Measurements from ENCODE around the gene ZCCHC24. TPM values are rescaled to one million over a fixed set of nuclear protein-coding genes. Genes with fewer than 3 reads are reported as not detected.

Gene ZCCHC24
- total and polyA plus RNA-seq, 5 donors from 2014 or later: 0.25 to 1.8 (median 0.76) TPM

GRCh38 chr10:79433324-79434222, 11.9 kb downstream of the ZCCHC24 start:
- no peaks in the 10 kb centered on the region for H3K36me3 Mint-ChIP-seq
- no peaks in the 10 kb centered on the region for H3K27me3 Mint-ChIP-seq
- H3K36me3 ChIP-seq (ENCODE audit: control insufficient read depth, insufficient read depth, low read length): no peaks in the 10 kb centered on the region
- no peak for ATAC-seq (ENCODE audit: low read depth in 2 of 2)
- H3K27ac Mint-ChIP-seq: no peak overlapping the region
- no peak for DNase-seq
- H3K4me1 Mint-ChIP-seq: peaks cover 0 to 2% (median 0%) of the 10 kb centered on the region in 4 donors
- no peak overlapping the region for H3K4me3 ChIP-seq (ENCODE audit: low read depth, low read length)
- no peak overlapping the region for H3K4me3 Mint-ChIP-seq
- no peaks in the 10 kb centered on the region for H3K9me3 Mint-ChIP-seq
- no peaks in the 10 kb centered on the region for H3K27me3 ChIP-seq (ENCODE audit: control insufficient read depth, insufficient read depth, low read length)
- H3K9me3 ChIP-seq (ENCODE audit: control insufficient read depth in 2 of 2, low read length in 2 of 2): no peaks in the 10 kb centered on the region
- no peaks in the 10 kb centered on the region for H3K4me1 ChIP-seq (ENCODE audit: control insufficient read depth, insufficient read depth, low read length, poor library complexity, severe bottlenecking)
- no peak overlapping the region for H3K27ac ChIP-seq (ENCODE audit: insufficient read depth, low read length, poor library complexity, severe bottlenecking)

- ATAC-seq (ENCODE audit: low read depth in 2 of 2): no peak
- H3K27ac ChIP-seq (ENCODE audit: insufficient read depth, low read length, poor library complexity, severe bottlenecking): no peak overlapping the region
- no peaks in the 10 kb centered on the region for H3K36me3 ChIP-seq (ENCODE audit: control insufficient read depth, insufficient read depth, low read length)
- no peaks in the 10 kb centered on the region for H3K27me3 ChIP-seq (ENCODE audit: control insufficient read depth, insufficient read depth, low read length)
- H3K9me3 ChIP-seq (ENCODE audit: control insufficient read depth in 2 of 2, low read length in 2 of 2): no peaks in the 10 kb centered on the region
- Mint-ChIP-seq H3K36me3 (peaks cover 4% of the 10 kb centered on the region), H3K27me3 (peaks cover 4% of the 10 kb centered on the region), H3K27ac (no peak overlapping the region), H3K4me3 (no peak overlapping the region), H3K4me1 (peaks cover 0 to 2% (median 0%) of the 10 kb centered on the region in 4 donors), H3K9me3 (no peaks in the 10 kb centered on the region)
- H3K4me1 ChIP-seq (ENCODE audit: control insufficient read depth, insufficient read depth, low read length, poor library complexity, severe bottlenecking): no peaks in the 10 kb centered on the region
- no peak for DNase-seq
- no peak overlapping the region for H3K4me3 ChIP-seq (ENCODE audit: low read depth, low read length)
Measured at GRCh38 chr10:79431891-79432831, 13.3 kb downstream of the ZCCHC24 start.

GRCh38 chr10:79431428-79431827, 14.0 kb downstream of the ZCCHC24 start:
- no peak for DNase-seq
- no peaks in the 10 kb centered on the region for H3K9me3 ChIP-seq (ENCODE audit: control insufficient read depth in 2 of 2, low read length in 2 of 2)
- H3K27ac ChIP-seq (ENCODE audit: insufficient read depth, low read length, poor library complexity, severe bottlenecking): no peak overlapping the region
- H3K36me3 ChIP-seq (ENCODE audit: control insufficient read depth, insufficient read depth, low read length): no peaks in the 10 kb centered on the region
- H3K4me3 ChIP-seq (ENCODE audit: low read depth, low read length): no peak overlapping the region
- no peak for ATAC-seq (ENCODE audit: low read depth in 2 of 2)
- Mint-ChIP-seq H3K4me3 (no peak overlapping the region), H3K4me1 (peaks cover 0 to 2% (median 0%) of the 10 kb centered on the region in 4 donors), H3K36me3 (peaks cover 4% of the 10 kb centered on the region), H3K27ac (no peak overlapping the region), H3K27me3 (peaks cover 4% of the 10 kb centered on the region), H3K9me3 (no peaks in the 10 kb centered on the region)
- no peaks in the 10 kb centered on the region for H3K4me1 ChIP-seq (ENCODE audit: control insufficient read depth, insufficient read depth, low read length, poor library complexity, severe bottlenecking)
- H3K27me3 ChIP-seq (ENCODE audit: control insufficient read depth, insufficient read depth, low read length): no peaks in the 10 kb centered on the region

DNA sequence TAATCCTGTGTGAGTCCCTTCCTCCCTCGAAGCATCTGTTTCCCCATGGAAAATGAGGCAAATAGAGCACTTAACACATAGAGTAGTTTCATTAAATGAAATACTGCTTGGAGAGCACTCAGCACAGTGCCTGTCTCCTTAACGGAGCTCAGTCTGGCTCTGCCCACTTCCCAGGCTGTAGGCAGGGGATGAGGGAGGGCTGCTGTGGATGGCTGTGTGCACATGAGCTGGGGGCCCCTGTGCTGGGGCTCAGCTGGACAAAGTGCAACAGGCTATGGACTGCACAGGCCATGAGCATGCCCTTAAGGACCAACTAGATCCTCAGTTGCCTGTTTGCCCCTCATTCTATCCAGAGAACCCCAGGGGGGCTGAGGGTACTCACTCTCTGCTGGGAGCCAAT, 14.5 kb downstream of the ZCCHC24 start:
- Histone ChIP-seq H3K36me3 (ENCODE audit: control insufficient read depth, insufficient read depth, low read length) (no peaks in the 10 kb centered on the region), H3K4me1 (ENCODE audit: control insufficient read depth, insufficient read depth, low read length, poor library complexity, severe bottlenecking) (no peaks in the 10 kb centered on the region), H3K4me3 (ENCODE audit: low read depth, low read length) (no peak overlapping the region), H3K9me3 (ENCODE audit: control insufficient read depth in 2 of 2, low read length in 2 of 2) (no peaks in the 10 kb centered on the region), H3K27me3 (ENCODE audit: control insufficient read depth, insufficient read depth, low read length) (no peaks in the 10 kb centered on the region), H3K27ac (ENCODE audit: insufficient read depth, low read length, poor library complexity, severe bottlenecking) (no peak overlapping the region)
- ATAC-seq (ENCODE audit: low read depth in 2 of 2) (no peak), DNase-seq (no peak)
- Mint-ChIP-seq H3K9me3 (no peaks in the 10 kb centered on the region), H3K4me3 (no peak overlapping the region), H3K27ac (no peak overlapping the region), H3K4me1 (peaks cover 0 to 2% (median 0%) of the 10 kb centered on the region in 4 donors), H3K27me3 (peaks cover 4% of the 10 kb centered on the region), H3K36me3 (peaks cover 4% of the 10 kb centered on the region)

DNA sequence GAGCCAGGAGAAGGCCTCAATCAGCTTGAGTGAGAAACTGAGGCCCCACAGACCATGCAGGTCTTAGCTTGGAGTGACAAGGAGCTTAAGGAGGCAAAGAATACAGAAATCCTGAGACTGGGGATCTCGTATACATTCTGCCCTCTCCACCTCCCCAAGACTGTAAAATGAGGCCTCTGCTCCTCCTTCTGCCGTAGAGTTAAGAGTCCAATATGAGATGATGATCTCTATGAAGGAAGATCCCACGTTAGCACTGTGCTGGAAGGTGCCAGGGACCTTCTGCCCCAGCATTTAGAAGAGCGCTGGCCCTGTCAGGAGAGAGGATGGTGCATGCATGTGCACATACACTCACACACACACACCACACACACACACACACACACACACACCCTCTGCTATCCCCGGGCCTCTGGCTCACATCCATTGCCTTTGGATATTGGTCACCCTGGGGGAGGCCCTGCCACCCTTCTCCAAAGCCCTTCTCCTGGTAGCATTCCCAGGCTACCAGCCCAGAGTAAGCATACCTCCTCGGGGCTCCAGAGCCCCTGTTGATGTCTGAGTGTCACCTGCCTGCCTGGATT, 15.0 kb downstream of the ZCCHC24 start:
- no peak overlapping the region for H3K4me3 Mint-ChIP-seq
- H3K27ac Mint-ChIP-seq: no peak overlapping the region
- DNase-seq (no peak), ATAC-seq (ENCODE audit: low read depth in 2 of 2) (no peak)
- H3K36me3 Mint-ChIP-seq: peaks cover 4% of the 10 kb centered on the region
- no peaks in the 10 kb centered on the region for H3K9me3 Mint-ChIP-seq
- peaks cover 4% of the 10 kb centered on the region for H3K27me3 Mint-ChIP-seq
- H3K4me3 ChIP-seq (ENCODE audit: low read depth, low read length): no peak overlapping the region
- no peaks in the 10 kb centered on the region for H3K4me1 ChIP-seq (ENCODE audit: control insufficient read depth, insufficient read depth, low read length, poor library complexity, severe bottlenecking)
- no peak overlapping the region for H3K27ac ChIP-seq (ENCODE audit: insufficient read depth, low read length, poor library complexity, severe bottlenecking)
- H3K36me3 ChIP-seq (ENCODE audit: control insufficient read depth, insufficient read depth, low read length): no peaks in the 10 kb centered on the region
- peaks cover 0 to 2% (median 0%) of the 10 kb centered on the region in 4 donors for H3K4me1 Mint-ChIP-seq
- H3K27me3 ChIP-seq (ENCODE audit: control insufficient read depth, insufficient read depth, low read length): no peaks in the 10 kb centered on the region
- H3K9me3 ChIP-seq (ENCODE audit: control insufficient read depth in 2 of 2, low read length in 2 of 2): no peaks in the 10 kb centered on the region

DNA sequence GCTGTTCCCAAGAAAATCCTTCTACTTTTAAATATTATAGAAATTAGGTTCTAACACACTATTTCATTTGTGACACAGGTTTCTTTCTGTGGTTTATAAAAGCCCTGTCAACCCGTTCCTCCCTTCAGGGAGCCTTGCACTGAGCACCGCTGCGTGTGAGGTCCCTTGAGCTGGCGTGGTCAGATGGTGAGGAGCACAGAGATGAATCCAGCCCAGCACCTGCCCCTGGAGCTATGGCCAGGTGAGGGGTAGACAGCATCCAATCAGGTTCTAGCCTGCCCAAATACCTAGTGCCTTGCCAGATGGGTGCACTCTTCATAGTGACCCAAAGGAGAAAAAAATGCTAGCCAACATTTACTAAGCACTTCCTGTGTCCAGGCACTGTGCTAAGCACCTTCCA, 15.7 kb downstream of the ZCCHC24 start:
- Histone ChIP-seq H3K4me1 (ENCODE audit: control insufficient read depth, insufficient read depth, low read length, poor library complexity, severe bottlenecking) (no peaks in the 10 kb centered on the region), H3K27ac (ENCODE audit: insufficient read depth, low read length, poor library complexity, severe bottlenecking) (no peak overlapping the region), H3K27me3 (ENCODE audit: control insufficient read depth, insufficient read depth, low read length) (no peaks in the 10 kb centered on the region), H3K36me3 (ENCODE audit: control insufficient read depth, insufficient read depth, low read length) (no peaks in the 10 kb centered on the region), H3K4me3 (ENCODE audit: low read depth, low read length) (no peak overlapping the region), H3K9me3 (ENCODE audit: control insufficient read depth in 2 of 2, low read length in 2 of 2) (no peaks in the 10 kb centered on the region)
- no peak overlapping the region for H3K4me3 Mint-ChIP-seq
- no peak for ATAC-seq (ENCODE audit: low read depth in 2 of 2)
- H3K27ac Mint-ChIP-seq: no peak overlapping the region
- H3K27me3 Mint-ChIP-seq: peaks cover 4% of the 10 kb centered on the region
- no peaks in the 10 kb centered on the region for H3K9me3 Mint-ChIP-seq
- no peak for DNase-seq
- H3K4me1 Mint-ChIP-seq: peaks cover 0 to 2% (median 0%) of the 10 kb centered on the region in 4 donors
- H3K36me3 Mint-ChIP-seq: peaks cover 4% of the 10 kb centered on the region

- Mint-ChIP-seq H3K4me3 (no peak overlapping the region), H3K36me3 (peaks cover 4% of the 10 kb centered on the region), H3K27ac (no peak overlapping the region), H3K9me3 (no peaks in the 10 kb centered on the region), H3K4me1 (no peaks in the 10 kb centered on the region), H3K27me3 (peaks cover 4% of the 10 kb centered on the region)
- no peak for DNase-seq
- H3K27ac ChIP-seq (ENCODE audit: insufficient read depth, low read length, poor library complexity, severe bottlenecking): no peak overlapping the region
- no peak overlapping the region for H3K4me3 ChIP-seq (ENCODE audit: low read depth, low read length)
- no peaks in the 10 kb centered on the region for H3K27me3 ChIP-seq (ENCODE audit: control insufficient read depth, insufficient read depth, low read length)
- no peaks in the 10 kb centered on the region for H3K9me3 ChIP-seq (ENCODE audit: control insufficient read depth in 2 of 2, low read length in 2 of 2)
- no peaks in the 10 kb centered on the region for H3K4me1 ChIP-seq (ENCODE audit: control insufficient read depth, insufficient read depth, low read length, poor library complexity, severe bottlenecking)
- no peak for ATAC-seq (ENCODE audit: low read depth in 2 of 2)
- no peaks in the 10 kb centered on the region for H3K36me3 ChIP-seq (ENCODE audit: control insufficient read depth, insufficient read depth, low read length)
Measured at GRCh38 chr10:79427965-79428364, 17.5 kb downstream of the ZCCHC24 start.
